IMR-90 (cell line): Measurements from ENCODE around the gene ARMC8. TPM values are rescaled to one million over a fixed set of nuclear protein-coding genes. Genes with fewer than 3 reads are reported as not detected.

Experiments used
- ATAC-seq: fragments of 200-7000 bp; cut with Tn5 transposase; 2 replicates; pipeline ENCODE4 v1.9.1; 2020; ENCODE audit warnings: low read depth, mild to moderate bottlenecking, moderate library complexity
- BruUV-seq: library from RNA; stranded (reverse); fragments of 400-500 nt; replicated peaks from 2 replicates; lab custom pipeline; 2021; lab: Mats Ljungman, UMichigan
- CTCF ChIA-PET: fragments of 300-600 bp; formaldehyde crosslinking; extraction: SDS; loops from one replicate; lab custom pipeline; 2021; ENCODE audit warnings: antibody characterized with exemption; lab: Yijun Ruan, JAX
- POLR2A ChIA-PET: fragments of 300-600 bp; sonication (Branson Sonifier 250); formaldehyde crosslinking; loops from one replicate; lab custom pipeline; 2022; ENCODE audit warnings: antibody characterized with exemption; ENCODE audit not compliant: unreplicated experiment; lab: Charles Lee
- DNase-seq: peaks from one replicate; pipeline ENCODE4 v3.0.0; 2013
- H2AFZ ChIP-seq: replicated peaks from 2 replicates; pipeline ENCODE3; 2013; ENCODE audit warnings: low read length, mild to moderate bottlenecking; ENCODE audit not compliant: poor library complexity
- H2AK5ac ChIP-seq: 2 replicates; pipeline ENCODE4 v1.6.1; 2013; ENCODE audit warnings: low read depth, low read length, inconsistent platforms
- H2AK9ac ChIP-seq: replicated peaks from 2 replicates; pipeline ENCODE3; 2013; ENCODE audit warnings: mild to moderate bottlenecking, low read depth, low read length, moderate library complexity; ENCODE audit not compliant: poor library complexity
- H2BK120ac ChIP-seq: 2 replicates; pipeline ENCODE4 v1.6.1; 2013; ENCODE audit warnings: low read depth, low read length, inconsistent platforms
- H2BK15ac ChIP-seq: 3 replicates; pipeline ENCODE4 v1.6.1; 2013; ENCODE audit warnings: low read depth, low read length, inconsistent platforms
- H2BK20ac ChIP-seq: 2 replicates; pipeline ENCODE4 v1.6.1; 2013; ENCODE audit warnings: low read depth, mild to moderate bottlenecking, inconsistent platforms, low read length, moderate library complexity
- H2BK5ac ChIP-seq: 2 replicates; pipeline ENCODE4 v1.6.1; 2013; ENCODE audit warnings: mild to moderate bottlenecking, low read depth, low read length, inconsistent platforms; ENCODE audit not compliant: poor library complexity, severe bottlenecking
- H3K14ac ChIP-seq: replicated peaks from 2 replicates; pipeline ENCODE4 v1.6.1; 2013; ENCODE audit warnings: low read depth, low read length, inconsistent platforms
- H3K18ac ChIP-seq: 2 replicates; pipeline ENCODE4 v1.6.1; 2013; ENCODE audit warnings: low read depth, low read length, control low read depth
- H3K23ac ChIP-seq: 2 replicates; pipeline ENCODE4 v1.6.1; 2013; ENCODE audit warnings: low read depth, low read length, inconsistent platforms
- H3K27ac ChIP-seq: 2 replicates; pipeline ENCODE4 v1.5.1; 2013; ENCODE audit warnings: mild to moderate bottlenecking, control low read depth, low read length; ENCODE audit not compliant: insufficient read depth
- H3K27me3 ChIP-seq: 2 replicates; pipeline ENCODE4 v1.6.1; 2013; ENCODE audit warnings: low read length; ENCODE audit not compliant: control insufficient read depth, insufficient read depth
- H3K36me3 ChIP-seq: 2 replicates; pipeline ENCODE4 v1.6.1; 2013; ENCODE audit warnings: low read length, mixed read lengths; ENCODE audit not compliant: control insufficient read depth, insufficient read depth
- H3K4ac ChIP-seq: 2 replicates; pipeline ENCODE4 v1.6.1; 2013; ENCODE audit warnings: low read depth, low read length, inconsistent platforms
- H3K4me1 ChIP-seq: 2 replicates; pipeline ENCODE4 v1.6.1; 2013; ENCODE audit warnings: low read length, mixed read lengths; ENCODE audit not compliant: control insufficient read depth, insufficient read depth
- H3K4me2 ChIP-seq: 2 replicates; pipeline ENCODE4 v1.6.1; 2013; ENCODE audit warnings: low read depth, mild to moderate bottlenecking, control low read depth, low read length, moderate library complexity
- H3K4me3 ChIP-seq: 2 replicates; pipeline ENCODE4 v1.5.1; 2013; ENCODE audit warnings: low read depth, mild to moderate bottlenecking, control low read depth, low read length, moderate library complexity; ENCODE audit not compliant: insufficient read depth
- H3K56ac ChIP-seq: 2 replicates; pipeline ENCODE4 v1.6.1; 2013; ENCODE audit warnings: low read length, inconsistent platforms; ENCODE audit not compliant: insufficient read depth; ENCODE audit errors: extremely low read depth
- H3K79me1 ChIP-seq, 2 experiments: 2 replicates each; pipeline ENCODE4 v1.6.1; 2013; ENCODE audit warnings: low read length in 2 of 2, inconsistent platforms in 1 of 2, low read depth in 1 of 2
- H3K9ac ChIP-seq: 2 replicates; pipeline ENCODE4 v1.6.1; 2013; ENCODE audit warnings: low read depth, low read length, control low read depth
- H3K9me1 ChIP-seq: 2 replicates; pipeline ENCODE4 v1.6.1; 2013; ENCODE audit warnings: low read length, inconsistent platforms; ENCODE audit not compliant: insufficient read depth
- H3K9me3 ChIP-seq: 2 replicates; pipeline ENCODE4 v1.6.1; 2013; ENCODE audit warnings: low read length; ENCODE audit not compliant: control insufficient read depth, insufficient read depth
- H4K20me1 ChIP-seq: 2 replicates; pipeline ENCODE4 v1.6.1; 2013; ENCODE audit warnings: low read length, inconsistent platforms; ENCODE audit not compliant: insufficient read depth
- H4K5ac ChIP-seq: 2 replicates; pipeline ENCODE4 v1.6.1; 2013; ENCODE audit warnings: mild to moderate bottlenecking, low read depth, low read length, control low read depth
- H4K8ac ChIP-seq, 2 experiments: 2 replicates each; pipeline ENCODE4 v1.6.1; 2013; ENCODE audit warnings: low read depth in 2 of 2, low read length in 2 of 2, control low read depth in 1 of 2, inconsistent platforms in 1 of 2
- H4K91ac ChIP-seq: 2 replicates; pipeline ENCODE4 v1.6.1; 2013; ENCODE audit warnings: low read depth, low read length, inconsistent platforms; ENCODE audit not compliant: insufficient read depth
- BHLHE40 ChIP-seq: fragments of 150-350 bp; IDR thresholded peaks from 2 replicates; pipeline ENCODE4 v1.6.1; 2016; ENCODE audit warnings: mild to moderate bottlenecking, low read depth, low read length
- CHD1 ChIP-seq: IDR thresholded peaks from 2 replicates; pipeline ENCODE4 v1.6.1; 2012; ENCODE audit warnings: low read depth, low read length, improper control_type of control experiment
- CTCF ChIP-seq: conservative IDR thresholded peaks from 2 replicates; pipeline ENCODE4 v1.5.1; 2012; ENCODE audit warnings: mild to moderate bottlenecking, low read depth, low read length, improper control_type of control experiment
- FOS ChIP-seq: fragments of 150-350 bp; IDR thresholded peaks from 2 replicates; pipeline ENCODE4 v1.6.1; 2016; ENCODE audit warnings: low read depth, low read length
- MAFK ChIP-seq: IDR thresholded peaks from 2 replicates; pipeline ENCODE4 v1.6.1; 2012; ENCODE audit warnings: low read depth, low read length, improper control_type of control experiment
- MAZ ChIP-seq: IDR thresholded peaks from 2 replicates; pipeline ENCODE4 v1.6.1; 2012; ENCODE audit warnings: low read depth, mild to moderate bottlenecking, low read length, improper control_type of control experiment, moderate library complexity, borderline replicate concordance
- MXI1 ChIP-seq: IDR thresholded peaks from 2 replicates; pipeline ENCODE4 v1.6.1; 2012; ENCODE audit warnings: low read depth, mild to moderate bottlenecking, low read length, moderate library complexity, borderline replicate concordance
- RFX5 ChIP-seq: IDR thresholded peaks from 2 replicates; pipeline ENCODE4 v1.8.0; 2012; ENCODE audit warnings: low read depth, mild to moderate bottlenecking, low read length, moderate library complexity
- SMC3 ChIP-seq: fragments of 150-350 bp; IDR thresholded peaks from 2 replicates; pipeline ENCODE4 v1.6.1; 2016; ENCODE audit warnings: low read depth, mild to moderate bottlenecking, antibody characterized with exemption, low read length, moderate library complexity
- WGBS, 2 experiments: methylation state at CpG; one replicate each; pipeline versions ENCODE4 v1.1.5 to v1.1.7; 2013; ENCODE audit warnings: missing lambda C conversion rate in 2 of 2; ENCODE audit not compliant: insufficient read length in 1 of 2; ENCODE audit errors: extremely low coverage in 2 of 2; 5-methylcytosine and 5-hydroxymethylcytosine counted together
- dilution Hi-C: fragments of 300-500 bp; cut with HindIII; formaldehyde crosslinking; loops from one replicate; pipeline ENCODE4 v1.14.3; 2018; ENCODE audit warnings: low sequenced_read_pairs; ENCODE audit not compliant: unreplicated experiment
- in situ Hi-C: fragments of 300-500 bp; cut with MboI; formaldehyde crosslinking; loops from 3 replicates; pipeline ENCODE4 v1.14.3; 2019; ENCODE audit warnings: low sequenced_read_pairs, inconsistent platforms, mixed read lengths
- intact Hi-C: fragments of 100-400 bp; cut with micrococcal nuclease; formaldehyde crosslinking; loops from 2 replicates; pipeline ENCODE4 v1.10.0; 2022
- polyA plus RNA-seq, 3 experiments: library from polyadenylated mRNA; depleted of rRNA; stranded (reverse); fragments of >200 nt; gene quantifications; 2 replicates each; pipeline ENCODE4 v1.2.3, GENCODE V29; 2012; ENCODE audit warnings: low replicate concordance in 1 of 3
- total RNA-seq: library from RNA; depleted of rRNA; stranded (reverse); fragments of >200 nt; gene quantifications from 2 replicates; pipeline ENCODE4 v1.2.3, GENCODE V29; 2012
- TF ChIP-seq, protein P1 (sequence below): fragments of 150-350 bp; IDR thresholded peaks from 2 replicates; pipeline ENCODE4 v1.6.1; 2017; ENCODE audit warnings: mild to moderate bottlenecking, antibody characterized with exemption, low read length, low read depth

Gene ARMC8
- total and polyA plus RNA-seq, 2 of the 4 experiments (the other 2 are of a cell fraction): 39.1 to 75.1 TPM

- Histone ChIP-seq H3K9me1 (no peaks in the 10 kb centered on the region), H4K91ac (no peak overlapping the region), H3K23ac (no peak overlapping the region), H3K18ac (no peak overlapping the region), H4K8ac (no peak overlapping the region), H2AFZ (no peak overlapping the region), H3K4ac (no peak overlapping the region), H3K79me1 (no peaks in the 10 kb centered on the region), H2BK5ac (no peak overlapping the region), H2AK9ac (no peak overlapping the region), H3K14ac (no peak overlapping the region), H3K27ac (no peak overlapping the region), H2BK15ac (no peak overlapping the region), H3K4me1 (no peaks in the 10 kb centered on the region), H3K4me2 (no peak overlapping the region), H2BK120ac (no peak overlapping the region), H3K9ac (no peak overlapping the region), H3K27me3 (peaks cover 17% of the 10 kb centered on the region), H3K36me3 (no peaks in the 10 kb centered on the region), H2AK5ac (no peak overlapping the region), H4K5ac (no peak overlapping the region), H4K20me1 (no peaks in the 10 kb centered on the region), H3K4me3 (no peak overlapping the region), H3K56ac (no peak overlapping the region), H3K9me3 (no peaks in the 10 kb centered on the region), H2BK20ac (no peak overlapping the region)
- dilution Hi-C loops (no loop called here), intact Hi-C loops (loop anchor here (5.0 kb wide), 1 partner anchor 140 kb away; the partner anchor contains the start of gene ARMC8), in situ Hi-C loops (no loop called here)
- DNase-seq (no peak), ATAC-seq (no peak)
- WGBS, 2 experiments: no CpG with 5 or more reads among the region's 12 CpGs
- TF ChIP-seq BHLHE40: no peak
- no peak for TF ChIP-seq CTCF
- no peak for TF ChIP-seq FOS
- TF ChIP-seq MAFK: no peak
- TF ChIP-seq, protein P1, sequence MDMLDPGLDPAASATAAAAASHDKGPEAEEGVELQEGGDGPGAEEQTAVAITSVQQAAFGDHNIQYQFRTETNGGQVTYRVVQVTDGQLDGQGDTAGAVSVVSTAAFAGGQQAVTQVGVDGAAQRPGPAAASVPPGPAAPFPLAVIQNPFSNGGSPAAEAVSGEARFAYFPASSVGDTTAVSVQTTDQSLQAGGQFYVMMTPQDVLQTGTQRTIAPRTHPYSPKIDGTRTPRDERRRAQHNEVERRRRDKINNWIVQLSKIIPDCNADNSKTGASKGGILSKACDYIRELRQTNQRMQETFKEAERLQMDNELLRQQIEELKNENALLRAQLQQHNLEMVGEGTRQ: no peak
- no peak for TF ChIP-seq RFX5
- no peak for TF ChIP-seq MXI1
- TF ChIP-seq MAZ: no peak
- TF ChIP-seq SMC3: no peak
- no peak for TF ChIP-seq CHD1
- ChIA-PET POLR2A (interaction anchor here (0.5 kb wide), 1 partner anchor 23 kb away, joined by 5 read pairs; no protein-coding TSS in a partner anchor), CTCF (no interaction called here)
- no TSS peak for BruUV-seq
These were observed 139.9 kb downstream of the ARMC8 start for GRCh38 chr3:138326866-138327595.
